ENCODE data around the gene ARL5B.

Gene ARL5B

GRCh38 chr10:18658271-18659124, 733 bp upstream of the ARL5B start:
- in situ Hi-C loops (cut with HindIII; ENCODE audit: low sequenced_read_pairs): no loop called here

GRCh38 chr10:18659819-18660535, 746 bp downstream of the ARL5B start:
- in situ Hi-C loops (cut with HindIII; ENCODE audit: low sequenced_read_pairs): no loop called here

GRCh38 chr10:18660816-18661431, 1.7 kb downstream of the ARL5B start:
- in situ Hi-C loops (cut with HindIII; ENCODE audit: low sequenced_read_pairs): no loop called here

GRCh38 chr10:18664841-18665478, 5.7 kb downstream of the ARL5B start:
- in situ Hi-C loops (cut with HindIII; ENCODE audit: low sequenced_read_pairs): no loop called here

GRCh38 chr10:18665815-18666558, 6.8 kb downstream of the ARL5B start:
- in situ Hi-C loops (cut with HindIII; ENCODE audit: low sequenced_read_pairs): no loop called here

GRCh38 chr10:18666810-18667209, 7.6 kb downstream of the ARL5B start:
- in situ Hi-C loops (cut with HindIII; ENCODE audit: low sequenced_read_pairs): no loop called here

- in situ Hi-C loops (cut with HindIII; ENCODE audit: low sequenced_read_pairs): no loop called here
Measured at GRCh38 chr10:18668026-18668425, 8.8 kb downstream of the ARL5B start.

- in situ Hi-C loops (cut with HindIII; ENCODE audit: low sequenced_read_pairs): no loop called here
Measured at GRCh38 chr10:18675086-18675801, 16.0 kb downstream of the ARL5B start.

- in situ Hi-C loops (cut with HindIII; ENCODE audit: low sequenced_read_pairs): no loop called here
Measured at GRCh38 chr10:18680754-18681153, 21.5 kb downstream of the ARL5B start.

- in situ Hi-C loops (cut with HindIII; ENCODE audit: low sequenced_read_pairs): no loop called here
Measured at GRCh38 chr10:18681366-18681765, 22.1 kb downstream of the ARL5B start.

GRCh38 chr10:18681971-18682411, 22.8 kb downstream of the ARL5B start:
- in situ Hi-C loops (cut with HindIII; ENCODE audit: low sequenced_read_pairs): no loop called here

GRCh38 chr10:18683427-18683826, 24.2 kb downstream of the ARL5B start:
- in situ Hi-C loops (cut with HindIII; ENCODE audit: low sequenced_read_pairs): no loop called here

GRCh38 chr10:18684416-18684815, 25.2 kb downstream of the ARL5B start:
- in situ Hi-C loops (cut with HindIII; ENCODE audit: low sequenced_read_pairs): no loop called here

GRCh38 chr10:18684953-18685352, 25.7 kb downstream of the ARL5B start:
- in situ Hi-C loops (cut with HindIII; ENCODE audit: low sequenced_read_pairs): no loop called here

- in situ Hi-C loops (cut with HindIII; ENCODE audit: low sequenced_read_pairs): no loop called here
Measured at GRCh38 chr10:18685555-18685954, 26.3 kb downstream of the ARL5B start.

- in situ Hi-C loops (cut with HindIII; ENCODE audit: low sequenced_read_pairs): no loop called here
Measured at GRCh38 chr10:18687195-18687594, 28.0 kb downstream of the ARL5B start.

GRCh38 chr10:18687706-18688105, 28.5 kb downstream of the ARL5B start:
- in situ Hi-C loops (cut with HindIII; ENCODE audit: low sequenced_read_pairs): no loop called here

GRCh38 chr10:18689498-18689897, 30.3 kb downstream of the ARL5B start:
- in situ Hi-C loops (cut with HindIII; ENCODE audit: low sequenced_read_pairs): no loop called here

- in situ Hi-C loops (cut with HindIII; ENCODE audit: low sequenced_read_pairs): no loop called here
Measured at GRCh38 chr10:18690541-18690940, 31.3 kb downstream of the ARL5B start.

All from DLD1 (cell line).